DOHH2 (cell line): ENCODE data around the gene IL10RA.
A peak's percentile ranks its signal among the peaks of the same experiment; 100 is the strongest.

Source experiments
- H3F3A ChIP-seq: fragments of 200-600 bp; sonication (generic), shearing (Covaris generic); 2 replicates; pipeline ENCODE4 v1.6.0; 2016; ENCODE audit warnings: antibody characterized with exemption, mild to moderate bottlenecking; ENCODE audit not compliant: control insufficient read depth, insufficient read depth
- H3K27ac ChIP-seq: fragments of 200-600 bp; sonication (generic); 2 replicates; pipeline ENCODE4 v1.5.1; 2014; ENCODE audit warnings: low read depth, mild to moderate bottlenecking, low read length, moderate library complexity
- H3K27me3 ChIP-seq: fragments of 200-600 bp; sonication (generic); 2 replicates; pipeline ENCODE4 v1.6.1; 2014; ENCODE audit warnings: mild to moderate bottlenecking, low read length, mixed read lengths; ENCODE audit not compliant: control insufficient read depth
- H3K36me3 ChIP-seq: fragments of 200-600 bp; sonication (generic); 2 replicates; pipeline ENCODE4 v1.6.1; 2014; ENCODE audit warnings: mild to moderate bottlenecking, low read length, moderate library complexity, mixed read lengths; ENCODE audit not compliant: control insufficient read depth
- H3K4me1 ChIP-seq: fragments of 200-600 bp; sonication (generic); 2 replicates; pipeline ENCODE4 v1.6.1; 2014; ENCODE audit warnings: mild to moderate bottlenecking, low read length, mixed read lengths; ENCODE audit not compliant: control insufficient read depth
- H3K4me2 ChIP-seq: fragments of 200-600 bp; sonication (generic); 2 replicates; pipeline ENCODE4 v1.6.0; 2014; ENCODE audit warnings: mild to moderate bottlenecking, low read length, moderate library complexity
- H3K4me3 ChIP-seq: fragments of 200-600 bp; sonication (generic); 2 replicates; pipeline ENCODE4 v1.5.1; 2014; ENCODE audit warnings: mild to moderate bottlenecking, low read length, mixed read lengths
- H3K79me2 ChIP-seq: fragments of 200-600 bp; sonication (generic); 2 replicates; pipeline ENCODE4 v1.6.1; 2014; ENCODE audit warnings: mild to moderate bottlenecking, low read length, mixed read lengths; ENCODE audit not compliant: control insufficient read depth
- H3K9me2 ChIP-seq: fragments of 200-600 bp; sonication (generic); replicated peaks from 2 replicates; pipeline ENCODE4 v1.6.1; 2014; ENCODE audit warnings: mild to moderate bottlenecking, low read length, mixed read lengths; ENCODE audit not compliant: control insufficient read depth
- H3K9me3 ChIP-seq: fragments of 200-600 bp; sonication (generic); 2 replicates; pipeline ENCODE4 v1.6.1; 2014; ENCODE audit warnings: antibody characterized with exemption, low read length, mixed read lengths; ENCODE audit not compliant: control insufficient read depth, insufficient read depth
- H4K20me1 ChIP-seq: fragments of 200-600 bp; sonication (generic); 2 replicates; pipeline ENCODE4 v1.6.0; 2014; ENCODE audit warnings: low read depth, mild to moderate bottlenecking, antibody characterized with exemption, low read length, moderate library complexity; ENCODE audit not compliant: control insufficient read depth, insufficient read depth
- CTCF ChIP-seq: fragments of 200-600 bp; sonication (generic); IDR thresholded peaks from one replicate; pipeline ENCODE4 v1.5.1; 2014; ENCODE audit warnings: antibody characterized with exemption, mild to moderate bottlenecking, low read depth, low read length; ENCODE audit not compliant: poor library complexity, severe bottlenecking
- EZH2phosphoT487 ChIP-seq: fragments of 200-600 bp; sonication (generic); IDR thresholded peaks from 2 replicates; pipeline ENCODE4 v1.6.1; 2017; ENCODE audit warnings: borderline replicate concordance, mild to moderate bottlenecking, antibody characterized with exemption, low read length, moderate library complexity, mixed read lengths

The IL10RA gene

GRCh38 chr11:117999354-117999993 lies 13.3 kb downstream of the IL10RA start:
- Histone ChIP-seq H3K9me3 (no peaks in the 10 kb centered on the region), H3F3A (peaks cover 8% of the 10 kb centered on the region), H3K4me3 (no peak overlapping the region), H3K36me3 (peaks cover 82% of the 10 kb centered on the region), H3K4me2 (no peak overlapping the region), H3K27me3 (no peaks in the 10 kb centered on the region), H3K27ac (no peak overlapping the region; the same call in 1 of the 2 replicates), H3K9me2 (no peaks in the 10 kb centered on the region), H3K4me1 (peaks cover 75% of the 10 kb centered on the region), H4K20me1 (no peaks in the 10 kb centered on the region), H3K79me2 (peaks cover 4% of the 10 kb centered on the region; the same call in 1 of the 2 replicates)
- TF ChIP-seq EZH2phosphoT487 (no peak), CTCF (no peak)

- peaks cover 75% of the 10 kb centered on the region for H3K36me3 ChIP-seq
- peaks cover 82% of the 10 kb centered on the region for H3K4me1 ChIP-seq
- H3K9me2 ChIP-seq = no peaks in the 10 kb centered on the region
- H3K9me3 ChIP-seq = no peaks in the 10 kb centered on the region
- no peaks in the 10 kb centered on the region for H3K27me3 ChIP-seq
- H3F3A ChIP-seq = peaks cover 12% of the 10 kb centered on the region
- peaks cover 3% of the 10 kb centered on the region; the same call in 1 of the 2 replicates for H3K79me2 ChIP-seq
- H4K20me1 ChIP-seq = no peaks in the 10 kb centered on the region
- no peak overlapping the region for H3K27ac ChIP-seq
- TF ChIP-seq CTCF (no peak), EZH2phosphoT487 (no peak)
- H3K4me2 ChIP-seq = no peak overlapping the region
- no peak overlapping the region for H3K4me3 ChIP-seq
These were observed 14.1 kb downstream of the IL10RA start for GRCh38 chr11:118000067-118000849.

GRCh38 chr11:118000850-118001228 lies 14.6 kb downstream of the IL10RA start:
- H3K9me3 ChIP-seq = no peaks in the 10 kb centered on the region
- peaks cover 88% of the 10 kb centered on the region for H3K4me1 ChIP-seq
- peaks cover 69% of the 10 kb centered on the region for H3K36me3 ChIP-seq
- H3K27ac ChIP-seq = peak overlapping the region; percentile 99
- H3K27me3 ChIP-seq = no peaks in the 10 kb centered on the region
- no peaks in the 10 kb centered on the region for H4K20me1 ChIP-seq
- no peak for TF ChIP-seq EZH2phosphoT487
- TF ChIP-seq CTCF = no peak
- H3F3A ChIP-seq = peaks cover 18% of the 10 kb centered on the region
- no peak overlapping the region for H3K4me3 ChIP-seq
- no peaks in the 10 kb centered on the region for H3K9me2 ChIP-seq
- peak overlapping the region; percentile 59; the same call in 1 of the 2 replicates for H3K4me2 ChIP-seq
- H3K79me2 ChIP-seq = peaks cover 3% of the 10 kb centered on the region; the same call in 1 of the 2 replicates
